ENCODE measurements around the gene ZNF280A.

The ZNF280A gene

DNA sequence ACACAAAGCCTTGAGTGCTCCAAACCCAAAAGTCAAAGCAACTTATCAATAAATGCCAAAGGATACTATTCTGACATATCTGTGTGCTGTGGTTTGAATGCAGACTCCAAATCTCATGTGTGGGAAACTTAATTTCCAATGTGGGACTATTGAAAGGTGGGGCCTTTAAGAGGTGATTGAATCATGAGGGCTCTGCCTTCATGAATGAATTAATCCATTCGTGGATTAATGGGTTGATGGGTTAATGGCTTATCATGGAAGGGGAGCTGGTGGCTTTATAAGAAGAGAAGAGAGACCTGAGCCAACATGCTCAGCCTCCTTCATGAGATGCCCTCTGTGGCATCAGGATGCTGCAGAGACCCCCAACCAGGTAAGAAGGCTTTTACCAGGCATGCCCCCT, 16.8 kb upstream of the ZNF280A start:
- no peaks in the 10 kb centered on the region for H3K36me3 ChIP-seq
- H3K27ac ChIP-seq: no peak overlapping the region
- H3K4me1 ChIP-seq: no peaks in the 10 kb centered on the region
- no peak for DNase-seq
- H3K9me3 ChIP-seq: no peaks in the 10 kb centered on the region
- intact Hi-C loops (cut with DNase I; ENCODE audit: low total_unique reads): loop anchor here (10.0 kb wide), 1 partner anchor 1678 kb away; no protein-coding TSS in a partner anchor
- H3K4me3 ChIP-seq: no peak overlapping the region
- no peak for TF ChIP-seq CTCF (IDR thresholded peaks at IDR 0.05)
- H3K27me3 ChIP-seq: peaks cover 0 to 6% of the 10 kb centered on the region in 2 donors

- H3K4me3 ChIP-seq: no peak overlapping the region
- no peak for DNase-seq
- no peak for TF ChIP-seq CTCF (IDR thresholded peaks at IDR 0.05)
- intact Hi-C loops (cut with DNase I; ENCODE audit: low total_unique reads): loop anchor here (10.0 kb wide), 1 partner anchor 1678 kb away; no protein-coding TSS in a partner anchor
- peaks cover 0 to 6% of the 10 kb centered on the region in 2 donors for H3K27me3 ChIP-seq
- H3K4me1 ChIP-seq: no peaks in the 10 kb centered on the region
- no peaks in the 10 kb centered on the region for H3K9me3 ChIP-seq
- H3K36me3 ChIP-seq: no peaks in the 10 kb centered on the region
- no peak overlapping the region for H3K27ac ChIP-seq
Observed at GRCh38 chr22:22536515-22536914, 16.4 kb upstream of the ZNF280A start.

DNA sequence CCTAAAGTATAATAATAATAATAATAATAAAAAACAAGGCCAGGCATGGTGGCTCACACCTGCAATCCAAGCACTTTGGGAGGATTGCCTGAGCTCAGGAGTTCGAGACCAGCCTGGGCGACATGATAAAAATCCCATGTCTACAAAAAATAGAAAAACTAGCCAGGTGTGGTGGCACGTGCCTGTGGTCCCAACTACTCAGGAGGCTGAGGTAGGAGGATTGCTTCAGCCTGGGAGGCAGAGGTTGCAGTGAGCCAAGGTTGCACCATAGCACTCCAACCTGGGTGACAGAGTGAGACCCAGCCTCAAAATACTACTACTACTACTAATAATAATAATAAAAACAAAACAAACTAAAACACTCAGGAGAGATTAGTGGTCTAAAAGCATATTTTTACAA, 15.6 kb upstream of the ZNF280A start:
- Histone ChIP-seq H3K27me3 (peaks cover 0 to 6% of the 10 kb centered on the region in 2 donors), H3K36me3 (no peaks in the 10 kb centered on the region), H3K9me3 (no peaks in the 10 kb centered on the region), H3K27ac (no peak overlapping the region), H3K4me3 (no peak overlapping the region), H3K4me1 (no peaks in the 10 kb centered on the region)
- no peak for TF ChIP-seq CTCF (IDR thresholded peaks at IDR 0.05)
- intact Hi-C loops (cut with DNase I; ENCODE audit: low total_unique reads): loop anchor here (10.0 kb wide), 1 partner anchor 1679 kb away; no protein-coding TSS in a partner anchor
- DNase-seq: no peak

GRCh38 chr22:22534604-22535415, 14.7 kb upstream of the ZNF280A start:
- Histone ChIP-seq H3K4me1 (no peaks in the 10 kb centered on the region), H3K27me3 (peaks cover 0 to 6% of the 10 kb centered on the region in 2 donors), H3K36me3 (no peaks in the 10 kb centered on the region), H3K9me3 (no peaks in the 10 kb centered on the region), H3K27ac (no peak overlapping the region), H3K4me3 (no peak overlapping the region)
- no peak for TF ChIP-seq CTCF (IDR thresholded peaks at IDR 0.05)
- intact Hi-C loops (cut with DNase I; ENCODE audit: low total_unique reads): loop anchor here (10.0 kb wide), 1 partner anchor 1680 kb away; no protein-coding TSS in a partner anchor
- no peak for DNase-seq

GRCh38 chr22:22533863-22534262, 13.8 kb upstream of the ZNF280A start:
- DNase-seq: no peak
- Histone ChIP-seq H3K9me3 (no peaks in the 10 kb centered on the region), H3K4me3 (no peak overlapping the region), H3K4me1 (no peaks in the 10 kb centered on the region), H3K27ac (no peak overlapping the region), H3K36me3 (no peaks in the 10 kb centered on the region), H3K27me3 (peaks cover 0 to 6% of the 10 kb centered on the region in 2 donors)
- no peak for TF ChIP-seq CTCF (IDR thresholded peaks at IDR 0.05)
- intact Hi-C loops (cut with DNase I; ENCODE audit: low total_unique reads): loop anchor here (10.0 kb wide), 1 partner anchor 1681 kb away; no protein-coding TSS in a partner anchor
